Left forelimb (tissue), 1 donor: ENCODE data around the gene PIMREG.

Experiments used
- DNase-seq: peaks from one replicate; pipeline ENCODE4 v3.0.0-alpha.2; 2018; ENCODE audit warnings: low spot score

Gene PIMREG

GRCh38 chr17:6498901-6499540 lies 54.8 kb downstream of the PIMREG start:
- peak; percentile 54 for DNase-seq
